ENCODE data around the gene TBCD. TPM values are rescaled to one million over a fixed set of nuclear protein-coding genes. Genes with fewer than 3 reads are reported as not detected.

Gene TBCD
- total and polyA plus RNA-seq, 9 of the 15 experiments (the other 6 are each of a cell fraction or from before 2014, with no cell fraction given), result 8.9 to 98.5 (median 28.0) TPM

DNA sequence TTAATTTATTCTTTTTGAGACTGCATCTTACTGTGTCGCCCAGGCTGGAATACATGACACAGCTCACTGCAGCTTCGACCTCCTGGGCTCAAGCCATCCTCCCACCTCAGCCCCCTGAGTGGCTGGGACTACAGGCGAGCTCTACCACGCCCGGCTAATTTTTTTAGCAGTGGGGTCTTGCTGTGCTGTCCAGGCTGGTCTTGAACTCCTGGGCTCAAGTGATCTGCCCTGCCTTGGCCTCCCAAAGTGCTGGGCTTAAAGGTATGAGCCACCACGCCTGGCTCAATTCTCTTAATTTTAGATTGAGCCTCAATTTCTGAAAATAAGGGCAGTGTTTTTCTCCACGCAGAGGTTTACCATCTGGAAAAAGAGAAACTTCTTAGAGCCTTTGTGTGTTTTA lies 46.9 kb downstream of the TBCD start:
- H3K9ac ChIP-seq (ENCODE audit: insufficient read depth in 1 of 2, low read depth in 2 of 2, low read length in 2 of 2), result no peak overlapping the region
- H3K27me3 ChIP-seq (ENCODE audit: control insufficient read depth in 2 of 2, insufficient read depth in 2 of 2, low read length in 2 of 2), result no peaks in the 10 kb centered on the region
- DNase-seq (ENCODE audit: extremely low read depth in 1 of 4, low spot score in 3 of 4) (no peak), FAIRE-seq (no peak), ATAC-seq (no peak)
- ChIA-PET POLR2A (no interaction called here), CTCF (ENCODE audit: low intra/inter-chr PET ratio) (no interaction called here)
- H3K4me3 ChIP-seq, result no peak overlapping the region
- WGBS (ENCODE audit: insufficient coverage, low coverage, missing lambda C conversion rate), result 92% methylated on average over 6 of the region's 7 CpGs
- H3K79me2 ChIP-seq (ENCODE audit: control insufficient read depth, insufficient read depth, low read length), result peaks cover 6% of the 10 kb centered on the region; the same call in 1 of the 3 replicates
- no peak overlapping the region for H3K27ac ChIP-seq (ENCODE audit: extremely low read depth, low read depth, low read length)
- no TSS peak for BruUV-seq (replicated peaks)
- intact Hi-C loops (cut with micrococcal nuclease), result no loop called here
- H3K36me3 ChIP-seq (ENCODE audit: control insufficient read depth, insufficient read depth, low read length), result peaks cover 47% of the 10 kb centered on the region; the same call in 2 of the 3 replicates
- H4K20me1 ChIP-seq (replicated peaks; ENCODE audit: control insufficient read depth, insufficient read depth, low read length), result 0 out of 2 replicates have a peak, but pooled peaks cover 3% of the 10 kb centered on the region
- no peaks in the 10 kb centered on the region for H3K9me3 ChIP-seq (replicated peaks; ENCODE audit: control insufficient read depth, insufficient read depth, low read depth, low read length)
- no peak overlapping the region for H2AFZ ChIP-seq (ENCODE audit: low read depth, low read length)
- TF ChIP-seq TAF9B (IDR thresholded peaks at IDR 0.05; ENCODE audit: partially characterized antibody) (no peak), BHLHE40 (IDR thresholded peaks at IDR 0.05; ENCODE audit: low read length) (no peak), RFX1 (IDR thresholded peaks at IDR 0.05) (no peak), PHF20 (IDR thresholded peaks at IDR 0.05; ENCODE audit: partially characterized antibody) (no peak), CTBP1 (IDR thresholded peaks at IDR 0.05; ENCODE audit: borderline replicate concordance) (no peak), ESRRA (IDR thresholded peaks at IDR 0.05; ENCODE audit: borderline replicate concordance, low read depth) (no peak), ZNF121 (CRISPR knock-in tag; conservative IDR thresholded peaks at IDR 0.05) (0 out of 2 replicates have a peak, but pooled peaks have one; percentile 18)
- TF ChIP-seq, protein P1, sequence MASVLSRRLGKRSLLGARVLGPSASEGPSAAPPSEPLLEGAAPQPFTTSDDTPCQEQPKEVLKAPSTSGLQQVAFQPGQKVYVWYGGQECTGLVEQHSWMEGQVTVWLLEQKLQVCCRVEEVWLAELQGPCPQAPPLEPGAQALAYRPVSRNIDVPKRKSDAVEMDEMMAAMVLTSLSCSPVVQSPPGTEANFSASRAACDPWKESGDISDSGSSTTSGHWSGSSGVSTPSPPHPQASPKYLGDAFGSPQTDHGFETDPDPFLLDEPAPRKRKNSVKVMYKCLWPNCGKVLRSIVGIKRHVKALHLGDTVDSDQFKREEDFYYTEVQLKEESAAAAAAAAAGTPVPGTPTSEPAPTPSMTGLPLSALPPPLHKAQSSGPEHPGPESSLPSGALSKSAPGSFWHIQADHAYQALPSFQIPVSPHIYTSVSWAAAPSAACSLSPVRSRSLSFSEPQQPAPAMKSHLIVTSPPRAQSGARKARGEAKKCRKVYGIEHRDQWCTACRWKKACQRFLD (CRISPR knock-in tag; IDR thresholded peaks at IDR 0.05), result no peak
- H3K4me1 ChIP-seq (replicated peaks in 1 of 2; ENCODE audit: control insufficient read depth in 2 of 2, insufficient read depth in 2 of 2, low read length in 2 of 2), result peaks cover 0 to 8% of the 10 kb centered on the region in 2 experiments; a peak in 1 of 5 replicates
- no peak overlapping the region for H3K4me2 ChIP-seq (ENCODE audit: insufficient read depth, low read length)
- in situ Hi-C loops (cut with MboI), result no loop called here
- peaks cover 3% of the 10 kb centered on the region for H3K9me1 ChIP-seq (ENCODE audit: control insufficient read depth, insufficient read depth, low read length)
